Glutamatergic neuron (in vitro differentiated cells): Measurements from ENCODE around the gene UBE2G2. TPM values are rescaled to one million over a fixed set of nuclear protein-coding genes. Genes with fewer than 3 reads are reported as not detected.
A peak's percentile ranks its signal among the peaks of the same experiment; 100 is the strongest.

ENCODE experiments used
- DNase-seq: peaks from one replicate; pipeline ENCODE4 v3.0.0; 2022
- H3K27ac Mint-ChIP-seq: one replicate; pipeline ENCODE4 v1.8.0; 2020; ENCODE audit warnings: mild to moderate bottlenecking, mixed read lengths, inconsistent platforms; ENCODE audit not compliant: unreplicated experiment
- H3K27me3 Mint-ChIP-seq: one replicate; pipeline ENCODE4 v1.8.0; 2020; ENCODE audit warnings: mild to moderate bottlenecking, moderate library complexity, mixed read lengths, inconsistent platforms; ENCODE audit not compliant: unreplicated experiment
- H3K36me3 Mint-ChIP-seq: one replicate; pipeline ENCODE4 v1.8.0; 2020; ENCODE audit warnings: mild to moderate bottlenecking, mixed read lengths, inconsistent platforms; ENCODE audit not compliant: unreplicated experiment
- H3K4me1 Mint-ChIP-seq: one replicate; pipeline ENCODE4 v1.8.0; 2020; ENCODE audit warnings: mild to moderate bottlenecking, low read depth, mixed read lengths, inconsistent platforms; ENCODE audit not compliant: unreplicated experiment
- H3K4me3 Mint-ChIP-seq: one replicate; pipeline ENCODE4 v1.8.0; 2020; ENCODE audit warnings: mild to moderate bottlenecking, mixed read lengths, inconsistent platforms; ENCODE audit not compliant: unreplicated experiment
- H3K9me3 Mint-ChIP-seq: one replicate; pipeline ENCODE4 v1.8.0; 2020; ENCODE audit warnings: mild to moderate bottlenecking, moderate library complexity, mixed read lengths, inconsistent platforms; ENCODE audit not compliant: unreplicated experiment
- total RNA-seq: library from RNA; stranded (reverse); fragmentation: NEBNext Ultra II Directional; extraction: Animal tissue kit (Norgen Biotek cat#: 25700); gene quantifications from one replicate; pipeline ENCODE4 v1.2.1, GENCODE V29; 2021; ENCODE audit not compliant: unreplicated experiment
- TF ChIP-seq, protein P1 (sequence below): fragments of 200-600 bp; sonication (generic); IDR thresholded peaks from one replicate; pipeline ENCODE4 v1.5.0; 2021; ENCODE audit not compliant: partially characterized antibody, unreplicated experiment

The UBE2G2 gene
- total RNA-seq, 1 donor from 2014 or later: 77.7 TPM

DNA sequence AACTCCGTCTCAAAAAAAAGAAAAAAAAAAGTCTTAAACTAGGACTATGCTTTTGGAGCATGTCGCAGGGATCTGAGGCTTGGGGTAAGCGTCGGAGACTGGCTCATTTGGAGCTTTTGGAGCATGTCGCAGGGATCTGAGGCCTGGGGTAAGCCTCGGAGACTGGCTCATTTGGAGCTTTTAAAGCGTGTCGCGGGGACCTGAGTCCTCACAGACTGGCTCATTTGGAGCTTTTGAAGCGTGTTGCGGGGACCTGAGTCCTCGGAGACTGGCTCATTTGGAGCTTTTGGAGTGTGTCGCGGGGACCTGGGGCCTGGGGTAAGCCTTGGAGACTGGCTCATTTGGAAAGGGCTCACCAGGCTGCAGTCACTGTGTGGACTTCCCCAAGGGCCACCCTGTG, 76.7 kb downstream of the UBE2G2 start:
- Mint-ChIP-seq H3K36me3 (peaks cover 4% of the 10 kb centered on the region), H3K9me3 (peaks cover 6% of the 10 kb centered on the region), H3K4me3 (no peak overlapping the region), H3K4me1 (peaks cover 14% of the 10 kb centered on the region), H3K27ac (no peak overlapping the region), H3K27me3 (peaks cover 9% of the 10 kb centered on the region)
- no peak for DNase-seq
- TF ChIP-seq, protein P1, sequence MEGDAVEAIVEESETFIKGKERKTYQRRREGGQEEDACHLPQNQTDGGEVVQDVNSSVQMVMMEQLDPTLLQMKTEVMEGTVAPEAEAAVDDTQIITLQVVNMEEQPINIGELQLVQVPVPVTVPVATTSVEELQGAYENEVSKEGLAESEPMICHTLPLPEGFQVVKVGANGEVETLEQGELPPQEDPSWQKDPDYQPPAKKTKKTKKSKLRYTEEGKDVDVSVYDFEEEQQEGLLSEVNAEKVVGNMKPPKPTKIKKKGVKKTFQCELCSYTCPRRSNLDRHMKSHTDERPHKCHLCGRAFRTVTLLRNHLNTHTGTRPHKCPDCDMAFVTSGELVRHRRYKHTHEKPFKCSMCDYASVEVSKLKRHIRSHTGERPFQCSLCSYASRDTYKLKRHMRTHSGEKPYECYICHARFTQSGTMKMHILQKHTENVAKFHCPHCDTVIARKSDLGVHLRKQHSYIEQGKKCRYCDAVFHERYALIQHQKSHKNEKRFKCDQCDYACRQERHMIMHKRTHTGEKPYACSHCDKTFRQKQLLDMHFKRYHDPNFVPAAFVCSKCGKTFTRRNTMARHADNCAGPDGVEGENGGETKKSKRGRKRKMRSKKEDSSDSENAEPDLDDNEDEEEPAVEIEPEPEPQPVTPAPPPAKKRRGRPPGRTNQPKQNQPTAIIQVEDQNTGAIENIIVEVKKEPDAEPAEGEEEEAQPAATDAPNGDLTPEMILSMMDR: no peak

GRCh38 chr21:44724196-44724595, 77.4 kb downstream of the UBE2G2 start:
- no peak for DNase-seq
- H3K36me3 Mint-ChIP-seq: peaks cover 4% of the 10 kb centered on the region
- TF ChIP-seq, protein P1: no peak
- peaks cover 14% of the 10 kb centered on the region for H3K4me1 Mint-ChIP-seq
- H3K27me3 Mint-ChIP-seq: peaks cover 9% of the 10 kb centered on the region
- H3K4me3 Mint-ChIP-seq: no peak overlapping the region
- no peak overlapping the region for H3K27ac Mint-ChIP-seq
- H3K9me3 Mint-ChIP-seq: peaks cover 6% of the 10 kb centered on the region

DNA sequence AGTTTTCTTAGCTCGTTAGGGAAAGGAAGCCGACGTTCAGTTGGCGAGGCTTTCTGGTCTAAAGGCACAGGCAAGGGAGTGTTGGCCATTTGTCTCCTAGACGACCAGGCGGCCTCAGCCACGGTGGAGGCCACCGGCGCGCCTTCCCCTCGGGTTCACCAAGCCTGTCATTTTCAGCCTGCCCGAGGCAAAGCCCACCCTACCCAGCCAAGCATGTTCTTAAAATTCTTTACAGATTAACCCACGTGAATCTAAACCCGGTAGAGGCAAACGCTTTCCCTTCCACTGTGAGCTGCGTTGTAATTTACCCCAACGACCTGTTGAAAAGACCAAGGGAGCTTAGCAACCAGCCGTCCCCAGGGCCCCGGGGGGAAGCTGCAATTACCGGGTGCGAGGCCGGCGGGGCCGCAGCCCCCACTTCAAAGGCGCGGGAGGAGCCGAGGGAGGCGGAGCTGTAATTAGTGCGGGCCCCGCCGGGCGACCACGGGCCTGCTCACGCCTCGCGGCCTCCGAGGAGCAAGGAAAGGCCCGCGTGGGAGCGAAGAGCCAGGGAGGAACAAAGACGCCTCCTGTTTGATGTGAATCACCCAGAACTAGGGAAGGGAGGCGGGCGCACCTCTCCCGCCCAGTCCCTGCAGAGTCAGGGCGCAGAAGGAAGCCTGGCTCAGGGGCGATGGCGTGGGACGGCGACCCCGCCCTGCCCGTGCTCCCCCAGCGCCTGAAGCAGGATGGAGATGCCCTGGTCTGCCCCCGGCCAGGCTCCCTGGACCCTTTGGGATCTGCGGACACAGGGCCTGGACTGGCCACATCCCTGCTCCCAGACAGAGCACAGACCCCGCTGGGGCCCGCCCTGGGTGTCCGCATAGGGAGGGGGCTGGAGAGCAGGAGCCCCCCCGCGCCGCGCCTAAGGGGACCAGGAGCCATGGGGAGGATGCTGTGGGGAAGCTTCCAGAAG, 78.2 kb downstream of the UBE2G2 start:
- TF ChIP-seq, protein P1: no peak
- Mint-ChIP-seq H3K36me3 (no peaks in the 10 kb centered on the region), H3K27ac (no peak overlapping the region), H3K9me3 (peaks cover 6% of the 10 kb centered on the region), H3K4me3 (no peak overlapping the region), H3K27me3 (peaks cover 9% of the 10 kb centered on the region), H3K4me1 (peaks cover 14% of the 10 kb centered on the region)
- DNase-seq: no peak

- H3K9me3 Mint-ChIP-seq: peaks cover 5% of the 10 kb centered on the region
- no peak overlapping the region for H3K27ac Mint-ChIP-seq
- H3K27me3 Mint-ChIP-seq: peaks cover 9% of the 10 kb centered on the region
- H3K4me1 Mint-ChIP-seq: peaks cover 14% of the 10 kb centered on the region
- TF ChIP-seq, protein P1: no peak
- no peak for DNase-seq
- peak overlapping the region; percentile 5 for H3K4me3 Mint-ChIP-seq
- no peaks in the 10 kb centered on the region for H3K36me3 Mint-ChIP-seq
These were observed 78.9 kb downstream of the UBE2G2 start for GRCh38 chr21:44722731-44723130.

- Mint-ChIP-seq H3K27me3 (peaks cover 9% of the 10 kb centered on the region), H3K4me3 (no peak overlapping the region), H3K4me1 (peaks cover 13% of the 10 kb centered on the region), H3K27ac (no peak overlapping the region), H3K36me3 (no peaks in the 10 kb centered on the region), H3K9me3 (no peaks in the 10 kb centered on the region)
- no peak for DNase-seq
- TF ChIP-seq, protein P1: no peak
These were observed 81.5 kb downstream of the UBE2G2 start for GRCh38 chr21:44720170-44720569.
